Stimulated activated CD8-positive, alpha-beta memory T cell treated with anti-CD3 and anti-CD28 coated beads, Interleukin-12 subunit alpha, Interleukin-12 subunit beta, amount 100 ng/mL, for 24 hours (primary cell): ENCODE results near the gene PIGH.
"Not testable (repeated sequence)": the region's sequence is repeated elsewhere in the genome, so short reads cannot be mapped to it uniquely, and the experiment has no call there.

Experiments used
- DNase-seq: peaks from one replicate; pipeline ENCODE4 v3.0.0-alpha.2; 2020; ENCODE audit errors: extremely low read depth

PIGH gene

GRCh38 chr14:67609642-67610310 is 9.7 kb upstream of the PIGH start:
- no peak for DNase-seq

DNA sequence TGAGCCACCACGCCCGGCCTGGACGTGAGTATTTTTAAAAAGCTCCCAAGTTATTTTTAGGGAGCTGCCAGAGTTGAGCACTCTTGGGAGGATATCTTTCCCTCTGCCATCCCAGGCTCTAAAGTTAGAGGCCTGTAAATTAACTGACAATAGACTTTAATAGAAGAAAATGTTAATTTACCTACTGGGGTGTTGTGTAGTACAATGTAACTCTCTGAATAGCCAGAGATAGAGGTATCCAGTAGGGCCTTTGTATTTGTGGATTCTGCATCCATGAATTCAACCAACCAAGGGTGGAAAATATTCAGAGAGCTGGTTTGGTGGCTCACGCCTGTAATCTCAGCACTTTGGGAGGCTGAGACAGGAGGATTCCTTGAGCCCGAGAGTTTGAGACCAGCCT is 7.6 kb upstream of the PIGH start:
- no peak for DNase-seq

DNA sequence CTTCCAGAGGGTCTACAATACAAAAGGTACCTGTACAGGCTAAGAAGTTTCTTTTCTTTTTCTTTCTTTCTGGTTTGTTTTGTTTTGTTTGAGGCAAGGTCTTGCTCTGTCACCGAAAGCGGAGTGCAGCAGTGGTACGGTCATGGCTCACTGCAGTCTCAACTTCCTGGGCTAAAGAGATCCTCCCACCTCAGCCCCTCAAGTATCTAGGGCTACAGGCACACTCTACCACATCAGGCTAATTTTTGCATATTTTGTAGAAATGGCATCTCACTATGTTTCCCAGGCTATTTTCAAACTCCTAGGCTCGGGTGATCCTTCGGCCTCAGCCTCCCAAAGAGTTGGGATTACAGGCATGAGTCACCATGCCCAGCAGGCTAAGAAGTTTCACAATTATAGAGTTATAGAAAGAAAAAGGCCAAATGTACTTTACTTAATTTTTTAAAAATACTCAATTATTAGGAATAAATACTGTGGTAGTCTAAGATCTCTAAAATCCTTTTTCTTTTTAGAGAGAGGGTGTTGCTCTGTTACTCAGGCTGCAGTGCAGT is 3.0 kb upstream of the PIGH start:
- no peak for DNase-seq

- no peak for DNase-seq
Measured at GRCh38 chr14:67602076-67602475, 2.0 kb upstream of the PIGH start.

- DNase-seq: not testable (repeated sequence)
Measured at GRCh38 chr14:67600562-67600974, 500 bp upstream of the PIGH start.

GRCh38 chr14:67595392-67595791 is 4.7 kb downstream of the PIGH start:
- DNase-seq: no peak

DNA sequence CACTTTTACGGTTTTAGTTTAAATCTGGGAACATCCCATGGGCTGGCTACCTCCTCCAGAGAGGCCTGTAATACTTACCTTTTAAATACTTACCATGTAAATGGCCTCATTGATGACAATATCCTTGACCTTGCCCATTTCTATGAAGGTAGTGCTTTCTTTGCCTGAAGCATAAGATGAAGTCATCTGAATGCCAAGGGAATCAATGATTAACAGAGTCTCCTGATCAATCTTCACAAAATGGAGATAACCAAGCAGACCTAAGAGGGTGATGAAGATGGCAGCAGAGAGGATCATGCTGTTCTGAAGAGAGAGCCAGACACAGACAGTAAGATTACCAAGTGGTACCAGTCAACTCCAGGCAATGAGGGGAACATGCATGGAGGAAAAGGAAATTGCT is 6.4 kb downstream of the PIGH start:
- DNase-seq: not testable (repeated sequence)

DNA sequence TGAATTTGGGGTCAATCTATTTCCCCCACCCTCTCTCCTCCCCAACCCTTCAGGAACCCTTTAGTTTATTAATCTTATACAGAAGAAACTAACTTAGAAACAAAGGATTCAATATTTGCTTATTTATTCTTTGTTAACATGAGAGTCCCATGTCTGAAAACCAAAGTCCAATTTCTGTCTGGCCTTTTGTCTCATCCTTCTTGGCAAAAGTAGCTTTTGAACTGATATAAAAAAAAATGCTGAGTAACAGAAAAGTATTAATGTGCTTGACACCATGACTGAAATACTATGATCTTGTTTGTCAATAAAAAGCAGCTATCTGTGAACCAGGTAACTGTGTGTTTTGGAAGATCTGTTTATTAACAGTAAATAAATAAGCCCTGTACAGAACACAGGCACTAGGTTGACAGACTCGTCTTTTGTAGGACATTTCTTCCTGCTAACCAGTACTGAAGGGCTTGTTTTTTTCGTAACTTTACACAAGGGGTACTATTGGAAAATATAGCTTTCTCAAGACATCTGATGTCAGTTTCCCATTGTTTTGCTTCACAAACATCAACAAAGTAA is 10.8 kb downstream of the PIGH start:
- DNase-seq: no peak

- no peak for DNase-seq
Measured at GRCh38 chr14:67586369-67586768, 13.7 kb downstream of the PIGH start.

DNA sequence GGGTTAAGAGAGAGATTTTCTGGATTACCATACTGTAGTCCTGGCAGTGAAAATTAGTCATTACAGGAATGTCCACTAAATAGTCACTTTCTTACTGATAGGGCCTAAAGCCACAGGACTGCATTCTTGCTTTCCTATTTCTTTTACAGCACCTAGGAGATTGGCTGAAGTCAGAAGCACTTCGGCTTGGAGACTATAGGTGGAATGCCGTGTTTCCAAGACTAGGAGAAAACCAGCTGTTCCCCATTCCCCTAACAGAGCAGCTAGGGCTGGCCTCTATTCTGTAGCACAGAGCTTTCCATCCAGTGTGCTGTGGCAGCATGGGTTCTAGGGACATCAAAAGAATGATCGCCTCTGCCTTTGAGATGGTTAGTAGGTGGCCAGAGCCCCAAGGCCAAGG is 15.1 kb downstream of the PIGH start:
- no peak for DNase-seq

GRCh38 chr14:67583711-67584644 is 16.1 kb downstream of the PIGH start:
- DNase-seq: no peak

GRCh38 chr14:67582061-67582460 is 18.0 kb downstream of the PIGH start:
- no peak for DNase-seq

DNA sequence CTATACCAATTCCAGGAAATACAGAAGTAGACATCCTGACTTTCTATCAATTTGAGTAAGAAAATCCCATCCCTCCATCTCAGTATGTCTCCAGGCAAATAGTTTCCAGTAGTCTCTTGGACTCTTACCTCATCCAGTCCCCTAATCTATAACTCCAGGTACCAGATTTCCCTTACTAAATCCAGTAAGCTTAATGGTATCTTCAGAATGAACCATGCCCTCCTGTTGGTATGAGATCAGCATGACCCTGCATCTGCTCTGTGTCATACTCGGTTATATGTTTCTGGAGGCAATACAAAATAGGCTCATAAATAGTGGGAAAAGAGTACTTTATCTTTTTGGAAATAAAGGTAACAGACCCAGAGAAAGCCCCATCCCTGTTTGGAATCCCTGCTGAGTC is 18.4 kb downstream of the PIGH start:
- DNase-seq: no peak

DNA sequence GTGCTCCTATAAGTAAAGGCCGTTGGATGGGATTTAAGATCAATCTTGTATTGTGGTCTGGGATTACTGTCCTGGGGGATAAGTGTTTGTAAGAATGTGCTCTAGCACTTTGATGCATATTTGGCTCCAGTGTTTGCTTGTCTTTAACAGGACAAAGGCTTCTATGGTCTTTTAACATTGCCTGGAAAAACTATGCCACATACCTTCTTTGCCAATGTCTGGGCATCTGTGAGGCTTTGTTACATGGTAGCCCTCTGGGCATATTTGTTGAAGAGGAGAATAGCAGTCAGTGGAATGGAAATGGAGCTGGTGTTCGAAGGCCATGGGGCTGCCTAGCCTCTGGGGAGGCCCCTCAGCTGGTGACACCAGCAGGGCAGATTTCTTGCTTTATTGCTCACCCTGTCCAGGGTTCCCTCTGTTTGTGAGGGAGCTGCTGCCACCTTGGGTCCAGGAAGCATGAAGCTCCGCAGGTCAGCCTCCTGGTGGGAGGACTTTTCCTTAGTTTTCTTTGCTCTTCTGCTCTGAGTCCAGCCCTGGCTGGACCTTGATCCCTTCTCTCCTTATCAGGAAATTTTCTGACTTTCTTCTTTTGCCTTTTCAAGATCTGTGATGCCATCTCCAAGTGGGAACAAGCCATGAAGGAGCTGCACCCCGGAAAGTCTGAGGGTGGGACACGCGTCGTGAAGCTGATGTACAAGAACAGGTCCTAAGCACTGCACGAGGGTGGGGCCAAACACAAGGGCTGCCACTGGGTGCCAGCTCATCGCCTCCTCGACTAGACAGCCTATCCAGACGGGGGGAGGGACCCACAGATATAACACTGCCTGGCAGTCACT is 19.5 kb downstream of the PIGH start:
- DNase-seq: no peak

- no peak for DNase-seq
Measured at GRCh38 chr14:67579636-67580035, 20.4 kb downstream of the PIGH start.

DNA sequence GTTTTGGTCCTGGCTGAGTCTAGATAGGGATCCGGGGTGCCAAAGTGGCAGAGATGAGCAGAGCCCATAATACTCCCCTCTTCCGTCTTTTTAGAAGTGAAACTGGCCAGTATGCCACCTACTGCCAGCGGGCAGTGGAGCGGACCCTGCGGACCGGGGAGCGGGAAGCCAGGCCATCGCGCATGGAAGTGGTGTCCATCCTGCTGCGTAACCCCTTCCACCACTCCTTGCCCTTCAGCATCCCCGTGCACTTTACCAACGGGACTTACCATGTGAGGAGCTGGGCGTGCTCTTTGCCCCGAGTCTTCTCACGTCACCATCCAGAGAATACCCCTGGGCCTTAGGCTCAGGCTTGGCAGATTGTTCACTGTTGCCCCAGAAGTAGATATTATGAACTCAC is 21.0 kb downstream of the PIGH start:
- no peak for DNase-seq

GRCh38 chr14:67577909-67578749 is 21.9 kb downstream of the PIGH start:
- no peak for DNase-seq

DNA sequence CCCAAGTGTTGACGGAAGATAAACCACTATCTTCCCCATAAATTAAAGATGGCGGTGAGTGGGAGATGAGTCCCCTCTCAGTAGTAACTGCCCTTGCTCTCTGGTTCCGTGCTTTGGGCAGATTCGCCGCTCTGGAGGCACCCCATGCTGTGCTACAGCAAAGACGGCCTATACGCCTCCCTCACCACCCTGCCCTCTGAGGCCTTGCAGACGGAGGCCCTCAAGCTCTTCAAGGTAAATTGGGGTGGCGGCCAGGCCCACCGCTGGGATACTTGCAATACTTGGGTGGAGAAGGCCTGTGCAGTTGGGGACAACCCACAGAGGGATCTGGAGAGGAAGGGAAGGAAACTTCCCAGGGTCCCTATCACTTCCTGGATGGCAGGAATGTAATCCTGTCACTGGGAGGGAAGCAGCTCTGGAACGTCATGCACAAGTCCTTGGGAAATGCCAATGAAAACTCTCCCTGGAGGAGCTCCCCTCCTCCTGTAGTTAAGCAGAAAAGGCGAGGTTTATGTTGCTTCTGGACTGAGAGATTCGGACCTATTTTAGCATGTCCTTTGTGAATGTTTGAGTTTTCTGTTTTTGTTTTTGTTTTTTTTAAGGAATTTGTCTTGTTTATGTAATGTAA is 22.8 kb downstream of the PIGH start:
- DNase-seq: no peak

DNA sequence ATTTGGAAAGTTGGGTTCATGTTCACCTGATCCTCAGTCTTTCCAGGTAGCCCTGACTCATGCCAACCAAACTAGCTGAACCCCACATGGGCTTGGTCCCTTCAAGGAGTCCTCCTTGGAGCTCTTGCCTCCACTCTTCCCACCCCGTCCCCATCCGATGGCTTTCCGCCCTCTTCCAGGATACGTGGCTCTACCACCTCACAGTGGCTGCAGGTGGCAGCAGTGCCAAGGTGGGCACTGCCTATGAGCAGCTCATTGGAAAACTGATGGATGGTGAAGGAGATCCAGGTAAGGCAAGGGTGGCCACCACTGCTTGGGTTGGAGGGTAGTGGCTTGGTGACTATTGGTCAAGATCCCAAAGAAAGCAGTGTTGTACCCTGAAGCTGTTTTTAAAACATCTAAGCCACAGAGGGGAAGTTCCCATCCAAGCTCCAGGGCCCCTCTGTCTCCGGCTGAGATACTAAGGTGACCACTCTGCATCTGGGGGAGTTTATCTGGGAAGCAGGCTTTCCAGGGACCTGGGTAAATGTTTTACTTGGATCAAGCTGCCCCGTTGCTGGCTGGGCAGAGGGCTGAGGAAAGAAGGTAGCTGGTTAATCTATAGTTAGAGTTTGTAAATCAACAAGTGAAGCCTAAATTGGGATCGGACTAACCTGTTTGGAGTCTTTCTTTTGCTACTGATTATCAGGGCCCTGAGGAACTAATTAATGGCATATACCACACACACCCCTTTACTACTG is 23.7 kb downstream of the PIGH start:
- no peak for DNase-seq

- no peak for DNase-seq
Measured at GRCh38 chr14:67575684-67576083, 24.4 kb downstream of the PIGH start.
